T-helper 17 cell (primary cell): Measurements from ENCODE around the gene ARHGAP25. TPM values are rescaled to one million over a fixed set of nuclear protein-coding genes. Genes with fewer than 3 reads are reported as not detected.
A peak's percentile ranks its signal among the peaks of the same experiment; 100 is the strongest.

ENCODE experiments used
- ATAC-seq: fragments of 150-1000 bp; cut with Tn5 transposase; 2 replicates; pipeline ENCODE4 v1.10.0; 2021; ENCODE audit warnings: mild to moderate bottlenecking, moderate library complexity
- DNase-seq, 3 donors: peaks; one replicate each; pipeline versions ENCODE4 v3.0.0 to v3.0.0-alpha.2; 2020 to 2021
- H3K9me3 ChIP-seq: one replicate; pipeline ENCODE4 v1.7.0; 2013; ENCODE audit warnings: low read length, mild to moderate bottlenecking; ENCODE audit not compliant: control insufficient read depth, poor library complexity, severe bottlenecking
- H3K27ac Mint-ChIP-seq: one replicate; pipeline ENCODE4 v1.8.0; 2022; ENCODE audit warnings: mild to moderate bottlenecking, moderate library complexity, mixed read lengths
- H3K27me3 Mint-ChIP-seq: one replicate; pipeline ENCODE4 v1.8.0; 2022; ENCODE audit warnings: mixed read lengths
- H3K36me3 Mint-ChIP-seq: one replicate; pipeline ENCODE4 v1.8.0; 2022; ENCODE audit warnings: low read depth, mixed read lengths
- H3K4me1 Mint-ChIP-seq: one replicate; pipeline ENCODE4 v1.8.0; 2022; ENCODE audit warnings: mild to moderate bottlenecking, mixed read lengths
- H3K4me3 Mint-ChIP-seq: one replicate; pipeline ENCODE4 v1.8.0; 2022; ENCODE audit warnings: mild to moderate bottlenecking, moderate library complexity, mixed read lengths
- total RNA-seq, 4 donors: library from RNA in 2 of 4; stranded (reverse) in 2 of 4; gene quantifications; one replicate each; pipeline ENCODE4 v1.2.3 and lab custom pipeline; 2022 to 2026

Gene ARHGAP25
- total RNA-seq, 2 donors from 2014 or later, result 75.6 to 90.6 TPM

DNA sequence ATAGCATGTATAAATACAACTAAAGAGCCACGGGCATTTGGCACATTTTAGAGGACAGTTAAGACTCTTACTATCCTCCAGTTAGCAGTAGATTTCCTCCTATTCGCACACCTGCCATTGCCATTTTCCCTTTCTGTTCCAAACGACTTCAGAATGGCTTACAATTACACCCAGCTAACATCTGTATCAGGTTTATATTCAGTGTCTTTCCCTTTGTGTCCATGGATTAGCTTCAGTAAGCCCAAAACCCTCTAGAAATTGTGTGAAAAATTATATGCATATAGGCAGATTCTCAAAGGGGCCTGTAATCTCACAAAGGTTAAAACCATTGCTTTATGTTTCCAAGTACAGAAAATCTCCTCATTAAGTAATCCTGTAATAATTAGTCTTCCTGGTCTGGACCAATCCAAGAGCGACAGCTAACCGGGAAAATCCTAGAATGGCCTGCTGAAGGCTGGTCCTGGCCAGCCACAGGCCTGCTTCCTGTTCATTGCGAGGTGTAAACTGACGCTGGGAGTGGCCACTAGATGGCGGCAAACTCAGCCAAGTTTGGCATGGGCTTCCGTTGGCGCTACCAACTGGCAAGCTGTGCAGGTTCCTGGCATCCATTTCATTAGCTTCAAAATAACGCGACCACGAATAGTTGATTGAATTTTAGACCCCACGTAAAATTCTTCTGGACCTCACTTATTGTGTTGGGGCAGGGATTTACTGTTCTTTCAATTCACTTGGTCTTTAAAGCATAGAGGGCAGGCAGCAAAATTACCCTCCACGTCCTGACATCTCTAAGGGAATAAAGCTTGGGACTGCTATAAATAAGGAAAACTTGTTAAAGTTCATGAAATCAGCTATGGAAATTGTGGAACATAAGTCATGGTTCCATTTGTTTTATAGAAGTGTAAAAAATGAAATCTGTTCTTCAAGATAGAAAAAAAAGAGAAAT, 17.1 kb downstream of the ARHGAP25 start:
- H3K9me3 ChIP-seq, result no peaks in the 10 kb centered on the region
- peak overlapping the region; percentile 97 for H3K27ac Mint-ChIP-seq
- peak overlapping the region; percentile 61 for H3K4me3 Mint-ChIP-seq
- H3K4me1 Mint-ChIP-seq, result peaks cover 75% of the 10 kb centered on the region
- peak; percentile 75 to 90 (median 80) for DNase-seq
- no peaks in the 10 kb centered on the region for H3K27me3 Mint-ChIP-seq
- ATAC-seq, result peak; percentile 91
- H3K36me3 Mint-ChIP-seq, result peaks cover 12% of the 10 kb centered on the region

DNA sequence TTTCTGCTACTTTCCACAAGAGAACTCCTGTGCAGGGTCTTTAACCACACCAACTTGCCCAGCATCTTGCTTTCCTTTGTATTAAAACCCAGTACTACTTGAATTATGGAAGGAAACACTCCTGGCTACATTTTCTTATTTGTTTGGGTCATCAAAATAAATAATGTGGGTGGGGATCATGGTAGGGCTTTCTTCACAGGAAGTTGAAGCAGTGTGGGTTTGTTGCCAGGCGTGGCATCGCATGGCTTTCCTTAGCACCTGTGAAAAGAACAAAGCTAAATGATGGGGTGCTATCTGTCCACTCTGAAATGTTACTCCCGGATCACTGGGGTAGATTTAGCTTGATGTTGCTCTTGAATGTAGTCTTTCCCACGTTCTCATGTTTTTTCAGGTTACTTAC, 18.7 kb downstream of the ARHGAP25 start:
- H3K27me3 Mint-ChIP-seq, result no peaks in the 10 kb centered on the region
- peak overlapping the region; percentile 97 for H3K27ac Mint-ChIP-seq
- DNase-seq, result no peak
- H3K4me3 Mint-ChIP-seq, result peak overlapping the region; percentile 70
- H3K36me3 Mint-ChIP-seq, result peaks cover 14% of the 10 kb centered on the region
- H3K4me1 Mint-ChIP-seq, result peaks cover 63% of the 10 kb centered on the region
- no peaks in the 10 kb centered on the region for H3K9me3 ChIP-seq
- ATAC-seq, result peak; percentile 53

DNA sequence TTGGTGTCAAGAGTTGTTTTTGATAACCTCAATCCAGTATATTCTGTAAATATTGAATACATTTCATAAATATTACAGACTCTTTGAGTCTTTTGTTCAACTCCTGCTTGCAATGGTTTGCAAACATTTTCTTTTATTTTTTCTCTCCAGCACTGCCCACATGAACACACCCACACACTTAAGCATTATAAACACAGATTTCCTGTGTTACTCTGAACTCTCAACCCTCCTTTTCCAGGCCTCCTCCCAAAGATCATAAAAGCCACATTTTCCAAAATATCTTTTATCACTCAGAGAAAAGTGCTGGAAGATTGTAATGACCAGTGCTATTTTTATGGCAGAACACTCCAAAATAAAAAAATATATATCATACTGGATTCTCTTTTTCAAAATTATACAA, 20.5 kb downstream of the ARHGAP25 start:
- H3K27me3 Mint-ChIP-seq, result no peaks in the 10 kb centered on the region
- H3K9me3 ChIP-seq, result no peaks in the 10 kb centered on the region
- peaks cover 18% of the 10 kb centered on the region for H3K36me3 Mint-ChIP-seq
- no peak for ATAC-seq
- H3K4me1 Mint-ChIP-seq, result peaks cover 66% of the 10 kb centered on the region
- H3K4me3 Mint-ChIP-seq, result peak overlapping the region; percentile 63
- no peak for DNase-seq
- peak overlapping the region; percentile 97 for H3K27ac Mint-ChIP-seq

DNA sequence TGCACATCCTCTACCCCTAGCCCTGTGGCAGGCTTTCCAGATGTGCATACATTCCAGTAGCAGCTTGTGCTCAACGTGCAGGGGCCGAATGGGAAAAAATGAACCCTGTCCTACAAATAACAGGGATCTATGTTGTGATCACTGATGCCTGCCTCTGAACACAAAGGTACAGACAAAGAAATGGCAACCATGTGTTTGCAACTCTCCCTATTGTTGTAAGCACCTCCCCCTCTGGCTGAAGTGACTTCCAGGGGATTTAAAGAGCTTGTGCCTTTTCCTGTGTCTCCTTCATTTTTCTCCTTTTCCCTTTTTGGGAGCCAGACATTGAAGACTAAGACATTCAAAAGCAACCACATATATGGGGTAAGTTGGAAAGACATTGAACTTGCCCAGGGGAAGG, 21.6 kb downstream of the ARHGAP25 start:
- no peaks in the 10 kb centered on the region for H3K9me3 ChIP-seq
- peak overlapping the region; percentile 94 for H3K27ac Mint-ChIP-seq
- peaks cover 18% of the 10 kb centered on the region for H3K36me3 Mint-ChIP-seq
- DNase-seq, result no peak
- H3K4me3 Mint-ChIP-seq, result no peak overlapping the region
- H3K4me1 Mint-ChIP-seq, result peaks cover 64% of the 10 kb centered on the region
- no peak for ATAC-seq
- H3K27me3 Mint-ChIP-seq, result no peaks in the 10 kb centered on the region

DNA sequence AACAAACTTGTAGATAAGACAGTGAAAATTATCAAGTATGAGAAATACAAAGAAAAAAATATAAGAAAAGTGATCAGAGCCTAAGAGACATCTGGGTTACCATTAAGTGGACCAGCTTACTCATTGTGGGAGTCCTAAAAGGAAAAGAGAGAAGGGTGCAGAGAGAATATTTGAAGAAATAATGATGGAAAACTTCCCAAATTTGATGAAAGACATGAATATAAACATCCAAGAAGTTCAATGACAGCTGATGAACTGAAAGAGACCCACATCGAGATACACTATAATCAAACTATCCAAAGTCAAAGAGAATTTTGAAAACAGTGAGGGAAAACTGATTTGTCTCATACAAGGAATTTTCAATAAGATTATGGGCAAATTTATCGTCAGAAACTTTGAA, 22.5 kb downstream of the ARHGAP25 start:
- no peak overlapping the region for H3K4me3 Mint-ChIP-seq

DNA sequence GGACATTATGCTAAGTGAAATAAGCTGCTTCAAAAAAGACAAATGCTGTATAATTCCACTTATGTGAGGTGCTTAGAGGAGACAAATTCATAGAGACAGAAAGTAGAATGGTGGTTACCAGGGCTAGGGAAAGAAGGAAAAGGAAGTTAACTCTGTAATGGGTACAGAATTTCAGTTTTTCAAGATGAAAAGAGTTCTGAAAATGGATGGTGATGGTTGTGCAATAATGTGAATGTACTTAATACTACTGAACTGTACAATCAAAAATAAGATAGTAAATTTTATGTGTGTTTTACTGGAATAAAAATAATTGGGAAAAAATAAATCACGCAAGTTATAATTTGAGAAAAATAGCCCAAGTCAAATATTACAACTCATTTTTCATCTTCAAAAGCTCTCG, 27.5 kb downstream of the ARHGAP25 start:
- no peaks in the 10 kb centered on the region for H3K9me3 ChIP-seq
- H3K4me1 Mint-ChIP-seq, result peaks cover 73% of the 10 kb centered on the region
- peak overlapping the region; percentile 94 for H3K27ac Mint-ChIP-seq
- no peak for ATAC-seq
- H3K36me3 Mint-ChIP-seq, result peaks cover 6% of the 10 kb centered on the region
- H3K4me3 Mint-ChIP-seq, result peak overlapping the region; percentile 77
- no peaks in the 10 kb centered on the region for H3K27me3 Mint-ChIP-seq
- DNase-seq, result no peak

More for the DNA sequence above, 22.5 kb downstream of the ARHGAP25 start:
- peaks cover 18% of the 10 kb centered on the region for H3K36me3 Mint-ChIP-seq
- no peak for ATAC-seq
- H3K4me1 Mint-ChIP-seq, result peaks cover 65% of the 10 kb centered on the region
- no peaks in the 10 kb centered on the region for H3K27me3 Mint-ChIP-seq
- no peaks in the 10 kb centered on the region for H3K9me3 ChIP-seq
- H3K27ac Mint-ChIP-seq, result peak overlapping the region; percentile 94
- no peak for DNase-seq

DNA sequence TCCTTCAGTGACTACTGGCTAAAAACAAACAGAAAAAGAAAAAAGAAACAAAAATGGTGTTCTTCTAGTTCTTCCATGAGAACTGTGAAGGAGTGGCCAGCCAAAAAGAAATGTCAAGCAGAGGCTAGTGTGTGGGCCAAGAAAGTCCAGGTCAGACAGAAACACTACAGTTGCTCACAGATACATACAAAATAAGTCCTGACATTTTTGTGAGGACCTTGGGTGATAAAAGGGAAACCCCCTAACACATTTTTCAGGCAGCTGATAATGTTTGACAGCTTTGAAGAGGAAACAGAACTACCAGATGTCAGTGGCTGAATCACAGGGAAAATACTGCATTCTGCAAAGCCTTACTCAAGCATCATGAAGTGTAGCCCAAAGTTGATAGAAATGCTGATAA, 28.1 kb downstream of the ARHGAP25 start:
- Mint-ChIP-seq H3K36me3 (peaks cover 6% of the 10 kb centered on the region), H3K27me3 (no peaks in the 10 kb centered on the region), H3K4me1 (peaks cover 79% of the 10 kb centered on the region), H3K4me3 (peak overlapping the region; percentile 77), H3K27ac (peak overlapping the region; percentile 94)
- DNase-seq, result no peak
- no peaks in the 10 kb centered on the region for H3K9me3 ChIP-seq
- peak; percentile 45 for ATAC-seq

DNA sequence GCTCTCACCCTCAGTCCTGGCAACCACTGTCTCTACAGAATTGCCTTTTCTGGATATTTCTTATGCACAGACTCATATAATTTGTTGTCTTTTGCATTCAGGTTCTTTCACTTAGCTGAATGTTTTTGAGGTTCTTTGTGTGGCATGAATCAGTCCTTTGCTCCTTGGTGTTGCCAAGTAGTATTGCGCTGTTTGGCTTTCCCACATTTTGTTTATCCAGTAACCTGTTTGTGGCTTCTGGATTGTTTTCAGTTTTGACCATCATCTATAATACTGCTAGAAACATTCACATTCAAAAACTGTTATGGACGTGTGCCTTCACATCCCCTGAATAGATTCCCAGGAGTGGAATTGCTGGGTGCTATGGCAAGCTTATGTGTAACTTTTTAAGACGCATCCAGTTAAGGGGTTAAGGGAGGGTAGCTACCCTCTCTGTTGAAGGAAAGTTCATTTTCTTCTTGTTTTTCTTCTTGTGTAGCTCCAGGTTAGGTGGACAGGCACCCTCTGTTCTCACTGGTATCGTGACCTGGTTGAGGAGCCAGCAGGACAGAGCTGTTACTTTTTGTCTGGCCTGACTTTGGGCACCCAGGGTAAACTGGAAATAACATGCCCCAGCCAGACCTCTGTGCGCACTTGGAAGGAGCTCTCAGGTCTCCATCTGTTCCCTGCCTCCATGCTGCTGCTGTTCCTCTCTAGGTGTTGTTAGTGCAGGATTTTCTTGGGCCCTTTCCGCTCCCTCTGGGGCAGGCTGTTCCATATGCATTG, 29.6 kb downstream of the ARHGAP25 start:
- peaks cover 81% of the 10 kb centered on the region for H3K4me1 Mint-ChIP-seq
- no peaks in the 10 kb centered on the region for H3K9me3 ChIP-seq
- peak overlapping the region; percentile 78 for H3K4me3 Mint-ChIP-seq
- ATAC-seq (no peak), DNase-seq (no peak)
- H3K27me3 Mint-ChIP-seq, result no peaks in the 10 kb centered on the region
- H3K36me3 Mint-ChIP-seq, result no peaks in the 10 kb centered on the region
- peak overlapping the region; percentile 94 for H3K27ac Mint-ChIP-seq

DNA sequence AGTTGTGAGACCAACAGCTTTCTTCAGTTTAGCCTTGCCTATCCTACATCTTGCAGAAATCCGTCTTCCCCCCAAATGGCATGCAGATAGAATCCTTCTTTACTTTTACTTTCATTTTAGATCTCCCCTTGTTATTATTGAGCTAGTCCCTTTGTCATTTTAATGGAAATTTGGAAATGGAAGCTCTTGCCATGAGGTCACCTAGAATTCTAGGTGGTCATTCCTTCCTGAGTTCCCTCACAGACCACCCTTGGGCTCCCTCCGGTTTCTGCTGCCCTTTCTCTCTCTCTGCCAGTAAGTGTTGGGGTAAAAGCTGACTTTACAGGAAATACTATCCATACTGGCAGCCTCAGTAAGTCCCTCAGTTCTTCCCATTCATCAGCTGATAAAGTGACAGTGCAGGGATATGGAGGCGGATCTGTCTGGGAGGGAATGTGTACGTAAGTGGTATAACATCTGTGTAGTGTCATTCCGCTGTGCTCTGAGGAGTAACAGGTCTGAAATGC, 30.2 kb downstream of the ARHGAP25 start:
- no peaks in the 10 kb centered on the region for H3K27me3 Mint-ChIP-seq
- H3K4me1 Mint-ChIP-seq, result peaks cover 83% of the 10 kb centered on the region
- H3K9me3 ChIP-seq, result no peaks in the 10 kb centered on the region
- DNase-seq, result no peak
- ATAC-seq, result no peak
- H3K36me3 Mint-ChIP-seq, result no peaks in the 10 kb centered on the region
- peak overlapping the region; percentile 78 for H3K4me3 Mint-ChIP-seq
- H3K27ac Mint-ChIP-seq, result peak overlapping the region; percentile 94

DNA sequence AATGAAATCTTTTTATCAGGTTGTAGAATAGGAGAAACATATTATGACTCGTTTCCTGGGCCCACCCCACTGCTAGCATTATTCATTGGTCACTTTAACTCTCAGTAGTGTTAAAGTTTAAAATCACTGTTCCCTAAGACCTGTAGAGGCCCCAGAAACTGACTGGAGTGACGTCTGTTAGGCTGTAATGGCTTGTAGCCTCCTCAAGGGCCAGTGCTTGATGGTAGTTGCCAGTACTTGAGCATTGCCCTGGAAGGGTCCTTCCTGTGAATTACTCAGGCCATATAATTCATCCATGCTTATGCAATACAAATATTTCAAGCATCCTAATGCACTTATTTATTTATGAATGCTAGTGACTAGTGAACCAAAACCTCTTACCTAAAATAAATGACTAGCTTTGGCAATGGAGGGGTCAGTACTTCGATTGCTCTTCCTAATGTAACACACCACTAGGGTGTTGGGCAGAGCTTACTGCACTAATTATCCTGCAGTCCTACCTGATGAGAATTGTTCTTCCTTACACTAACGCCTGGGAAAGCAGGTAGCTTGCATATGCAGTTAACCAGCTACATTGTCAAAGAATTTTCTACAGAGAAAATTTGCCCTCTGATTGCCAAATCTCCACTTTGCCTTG, 31.2 kb downstream of the ARHGAP25 start:
- ATAC-seq (peak; percentile 2), DNase-seq (no peak)
- no peaks in the 10 kb centered on the region for H3K36me3 Mint-ChIP-seq
- H3K27ac Mint-ChIP-seq, result peak overlapping the region; percentile 94
- H3K27me3 Mint-ChIP-seq, result no peaks in the 10 kb centered on the region
- peak overlapping the region; percentile 78 for H3K4me3 Mint-ChIP-seq
- no peaks in the 10 kb centered on the region for H3K9me3 ChIP-seq
- peaks cover 87% of the 10 kb centered on the region for H3K4me1 Mint-ChIP-seq

DNA sequence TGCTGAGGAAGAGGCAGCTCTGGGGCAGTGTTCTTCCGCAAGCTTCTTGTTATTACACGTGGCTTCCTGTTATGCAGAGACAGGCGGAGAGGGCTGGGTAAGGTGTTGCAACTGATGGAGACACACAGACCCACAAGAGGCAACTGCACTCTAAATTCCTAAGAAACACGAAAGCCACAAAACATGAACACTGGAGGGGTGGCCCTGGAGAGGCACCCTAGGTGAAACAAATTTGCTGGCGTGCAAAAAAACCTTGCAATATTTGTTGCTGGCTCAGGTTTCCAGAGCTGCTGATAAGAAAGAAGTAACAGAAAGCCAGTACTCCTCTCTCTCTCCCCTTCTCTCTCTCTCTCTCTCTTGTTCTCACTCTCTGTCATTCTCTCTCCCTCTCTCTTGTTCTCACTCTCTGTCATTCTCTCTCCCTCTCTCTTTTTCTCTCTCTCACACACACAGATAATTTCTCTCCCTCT, 31.8 kb downstream of the ARHGAP25 start:
- ATAC-seq, result peak; percentile 79
- no peaks in the 10 kb centered on the region for H3K9me3 ChIP-seq
- H3K36me3 Mint-ChIP-seq, result no peaks in the 10 kb centered on the region
- H3K4me3 Mint-ChIP-seq, result peak overlapping the region; percentile 78
- peak; percentile 37 to 47 (median 44) for DNase-seq
- peak overlapping the region; percentile 94 for H3K27ac Mint-ChIP-seq
- H3K27me3 Mint-ChIP-seq, result no peaks in the 10 kb centered on the region
- H3K4me1 Mint-ChIP-seq, result peaks cover 86% of the 10 kb centered on the region

DNA sequence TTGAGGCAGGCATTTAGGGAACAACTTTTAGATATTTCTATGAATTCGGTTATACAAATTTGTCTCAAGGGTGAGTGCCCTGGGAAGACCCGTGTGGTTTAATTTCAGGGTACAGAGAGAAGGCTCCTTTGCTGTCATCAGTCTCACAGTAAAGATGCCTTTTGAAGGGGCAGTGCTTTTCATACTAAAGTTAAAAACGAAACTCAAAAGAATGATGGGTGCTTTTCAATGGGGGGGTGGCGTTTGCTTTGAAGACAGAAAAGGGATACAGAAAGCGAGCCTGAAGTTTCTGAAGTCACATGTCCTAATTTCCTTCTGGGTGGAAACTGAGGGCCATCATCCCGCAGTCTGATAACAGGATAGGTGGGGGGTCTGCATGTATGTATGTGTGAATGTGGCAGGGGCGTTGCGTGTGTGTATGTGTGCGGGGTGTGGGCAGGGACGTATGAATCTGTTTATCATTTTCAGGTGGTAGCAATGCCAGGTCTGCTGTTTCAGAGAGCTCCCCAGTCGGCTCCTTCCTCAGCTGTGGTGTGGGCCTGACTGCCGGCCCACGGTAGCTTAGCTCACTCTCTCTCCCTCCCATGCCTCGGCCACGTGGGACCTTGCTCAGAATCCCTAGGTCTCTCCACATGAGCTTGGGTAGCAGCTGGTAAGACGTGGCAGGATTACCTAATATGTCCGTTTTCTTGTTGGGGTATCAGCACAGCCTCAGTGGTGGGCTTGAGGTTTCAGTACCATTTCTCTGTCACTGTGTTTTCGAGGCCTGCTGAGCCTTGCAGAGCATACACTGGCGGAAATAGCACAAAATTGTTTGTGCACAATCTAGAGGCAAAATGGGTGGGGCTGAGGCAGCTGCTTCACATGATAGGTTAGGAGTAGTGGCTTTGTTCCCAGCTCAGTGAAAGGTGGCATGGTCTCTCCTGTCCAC, 32.7 kb downstream of the ARHGAP25 start:
- peak overlapping the region; percentile 78 for H3K4me3 Mint-ChIP-seq
- H3K4me1 Mint-ChIP-seq, result peaks cover 87% of the 10 kb centered on the region
- peak; percentile 49 for ATAC-seq
- H3K36me3 Mint-ChIP-seq, result no peaks in the 10 kb centered on the region
- DNase-seq, result peak in 2 of 3 donors; percentile 26 to 27
- H3K27ac Mint-ChIP-seq, result peak overlapping the region; percentile 94
- no peaks in the 10 kb centered on the region for H3K27me3 Mint-ChIP-seq
- H3K9me3 ChIP-seq, result no peaks in the 10 kb centered on the region
